ENCODE measurements around the gene PHLDB2.

GRCh38 chr3:111926266-111926676 lies 67.2 kb downstream of the PHLDB2 start:
- TF ChIP-seq SUZ12 (IDR thresholded peaks at IDR 0.05; ENCODE audit: extremely low read depth, insufficient read depth, insufficient read length) (no peak), YY1 (IDR thresholded peaks at IDR 0.05; ENCODE audit: insufficient read depth, insufficient read length) (no peak)
